Ureter (tissue), 1 donor: ENCODE results near the gene ZNF93. TPM values are rescaled to one million over a fixed set of nuclear protein-coding genes. Genes with fewer than 3 reads are reported as not detected.
A peak's percentile ranks its signal among the peaks of the same experiment; 100 is the strongest.
"Not testable (repeated sequence)": the region's sequence is repeated elsewhere in the genome, so short reads cannot be mapped to it uniquely, and the experiment has no call there.

Source experiments
- DNase-seq: peaks from one replicate; pipeline ENCODE4 v3.0.0-alpha.2; 2020; ENCODE audit warnings: low spot score
- total RNA-seq: library from RNA; stranded (reverse); gene quantifications from one replicate; pipeline ENCODE4 v1.2.4, GENCODE V29; 2023
- donor health status: DM: yes; HTN: yes; CAD: no.

Gene ZNF93
- total RNA-seq, 1 donor from 2014 or later = 11.4 TPM

GRCh38 chr19:19938449-19938848 is 37.7 kb downstream of the ZNF93 start:
- no peak for DNase-seq

DNA sequence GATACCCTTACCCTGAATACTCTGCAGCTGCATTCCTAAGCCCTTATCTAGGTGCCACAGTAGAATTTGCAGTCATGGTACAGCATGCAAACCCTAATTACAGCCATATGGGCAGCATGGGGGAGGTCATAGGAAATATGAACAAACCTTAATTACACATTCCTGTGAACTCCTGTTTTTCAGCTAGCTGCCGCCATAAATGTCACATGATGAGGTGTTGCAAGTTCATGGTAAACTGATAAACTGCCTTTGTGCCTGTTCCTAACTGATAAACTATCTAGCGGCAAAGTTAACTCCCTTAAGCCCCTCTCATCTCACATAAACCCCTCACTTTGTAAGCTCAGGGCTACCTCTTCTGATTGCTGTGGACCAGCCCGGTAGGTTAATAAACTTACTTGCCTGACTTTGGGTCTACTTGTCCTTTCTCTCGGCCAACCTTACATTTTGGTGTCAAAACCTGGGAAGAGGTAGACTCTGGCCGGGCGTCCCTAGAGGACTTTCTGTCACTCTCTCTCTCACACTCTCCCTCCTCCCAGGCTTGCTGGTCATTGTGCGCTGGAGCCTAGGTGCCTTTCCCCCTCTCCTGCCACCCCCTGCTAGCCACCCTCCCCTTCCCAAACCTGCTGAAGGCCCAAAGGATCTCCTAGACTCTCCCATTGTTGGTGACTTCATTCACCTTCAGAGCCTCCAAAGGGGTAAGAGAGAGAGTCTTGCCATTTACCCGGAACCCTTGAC is 43.3 kb downstream of the ZNF93 start:
- no peak for DNase-seq

DNA sequence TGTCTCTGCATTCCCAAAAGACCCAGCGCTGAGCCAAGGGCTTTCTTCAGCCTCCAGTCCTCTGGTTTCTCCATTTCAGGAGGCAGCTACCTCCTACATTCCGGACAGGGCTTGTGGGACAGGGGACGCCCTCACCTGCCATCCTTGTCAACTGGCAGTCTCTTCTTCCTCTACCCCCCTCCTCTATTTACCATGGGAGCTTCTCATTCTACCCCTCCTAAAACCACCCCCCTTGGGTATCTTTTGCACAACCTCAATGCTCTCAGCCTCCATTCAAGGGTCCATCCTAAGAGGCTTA is 43.8 kb downstream of the ZNF93 start:
- DNase-seq = no peak

DNA sequence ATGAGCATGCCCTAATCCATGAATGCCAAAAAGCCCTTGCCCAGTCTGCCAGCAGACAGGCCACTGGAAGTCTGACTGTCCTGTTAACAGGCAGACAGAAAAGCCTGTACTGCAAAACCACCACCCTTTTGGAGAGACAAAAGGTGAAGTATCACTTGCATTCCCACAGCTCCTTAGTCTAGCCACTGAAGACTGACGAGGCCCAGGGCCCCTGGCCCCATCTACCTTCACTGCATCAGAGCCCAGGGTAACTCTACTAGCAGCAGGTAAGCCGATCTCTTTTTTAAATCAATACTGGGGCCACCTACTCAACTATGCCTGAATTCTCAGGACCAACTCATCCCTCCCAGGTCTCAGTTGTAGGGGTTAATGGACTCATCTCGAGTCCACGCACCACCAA is 45.5 kb downstream of the ZNF93 start:
- no peak for DNase-seq

DNA sequence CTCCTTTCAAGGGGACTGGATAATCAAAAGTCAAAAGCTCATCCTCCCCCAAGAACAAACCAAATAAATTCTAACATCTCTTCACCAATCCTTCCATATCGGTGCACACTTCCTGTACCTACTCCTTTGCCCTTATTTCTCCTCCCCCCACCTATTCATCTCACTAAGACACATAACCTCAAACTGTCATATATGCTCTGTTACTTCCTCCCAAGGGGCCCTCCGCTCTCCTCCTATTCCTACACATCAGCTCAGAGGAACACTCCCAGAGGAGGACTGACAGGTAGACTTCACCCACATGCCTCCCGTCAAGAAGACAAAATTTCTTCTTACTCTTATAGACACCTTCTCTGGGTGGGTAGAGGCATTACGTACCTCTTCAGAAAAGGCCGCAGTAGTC is 48.1 kb downstream of the ZNF93 start:
- no peak for DNase-seq

DNA sequence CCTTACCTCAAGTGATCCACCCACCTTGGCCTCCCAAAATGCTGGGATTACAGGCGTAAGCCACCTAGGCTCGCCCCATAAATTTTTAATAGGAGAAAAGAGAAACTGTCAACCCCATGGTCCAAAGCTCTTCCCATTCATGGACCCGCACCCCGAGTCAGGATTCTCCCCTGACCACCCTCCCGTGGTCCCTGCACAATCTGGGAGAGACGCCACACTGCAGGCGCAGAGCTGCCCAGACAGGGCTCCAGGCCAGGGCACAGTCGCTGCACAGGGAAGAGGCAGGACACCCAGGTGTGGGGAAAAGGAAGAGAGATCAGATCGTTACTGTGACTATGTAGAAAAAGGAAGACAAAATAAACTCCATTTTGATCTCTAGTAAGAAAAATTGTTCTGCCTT is 54.5 kb downstream of the ZNF93 start:
- DNase-seq = no peak

GRCh38 chr19:19956434-19957075 is 55.8 kb downstream of the ZNF93 start:
- DNase-seq = no peak

DNA sequence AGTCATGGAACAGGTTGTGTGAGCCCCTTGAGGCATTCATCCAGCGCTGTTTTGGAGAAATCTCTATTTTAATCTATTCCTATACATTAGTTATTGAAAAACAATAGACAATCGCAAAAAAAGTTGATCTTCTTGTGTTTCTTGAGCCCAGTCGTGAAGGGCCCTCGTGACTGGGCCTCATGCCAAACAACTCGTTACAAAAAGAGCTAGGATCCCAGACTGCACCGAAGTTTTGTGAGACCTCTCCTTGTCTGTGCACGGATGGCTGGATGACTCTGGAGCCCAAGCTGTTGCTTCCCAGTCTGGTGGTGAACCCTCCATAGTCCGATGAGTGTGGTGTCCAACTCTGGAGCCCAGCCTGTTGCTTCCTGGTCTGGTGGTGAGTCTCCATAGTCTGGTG is 57.0 kb downstream of the ZNF93 start:
- DNase-seq = not testable (repeated sequence)

DNA sequence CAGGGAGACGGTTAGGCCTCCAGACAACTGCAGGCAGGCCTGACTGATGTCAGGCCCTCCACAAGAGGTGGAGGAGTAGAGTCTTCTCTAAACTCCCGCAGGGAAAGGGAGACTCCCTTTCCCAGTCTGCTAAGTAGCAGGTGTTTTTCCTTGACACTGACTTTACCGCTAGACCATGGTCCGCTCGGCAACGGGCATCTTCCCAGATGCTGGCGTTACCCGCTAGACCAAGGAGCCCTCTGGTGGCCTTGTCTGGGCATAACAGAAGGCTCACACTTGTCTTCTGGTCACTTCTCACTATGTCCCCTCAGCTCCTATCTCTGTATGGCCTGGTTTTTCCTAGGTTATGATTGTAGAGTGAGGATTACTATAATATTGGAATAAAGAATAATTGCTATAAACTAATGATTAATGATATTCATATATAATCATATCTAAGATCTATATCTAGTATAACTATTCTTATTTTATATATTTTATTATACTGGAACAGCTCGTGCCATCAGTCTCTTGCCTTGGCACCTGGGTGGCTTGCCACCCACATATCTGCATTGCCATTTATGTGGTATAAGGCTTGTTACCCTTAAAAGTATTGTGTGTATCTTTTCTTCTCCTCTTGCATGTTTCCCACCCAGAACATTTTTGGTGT is 58.5 kb downstream of the ZNF93 start:
- peak; percentile 80 for DNase-seq

GRCh38 chr19:19964416-19964815 is 63.7 kb downstream of the ZNF93 start:
- DNase-seq = no peak

- DNase-seq = not testable (repeated sequence)
These were observed 65.4 kb downstream of the ZNF93 start for GRCh38 chr19:19966126-19966525.

DNA sequence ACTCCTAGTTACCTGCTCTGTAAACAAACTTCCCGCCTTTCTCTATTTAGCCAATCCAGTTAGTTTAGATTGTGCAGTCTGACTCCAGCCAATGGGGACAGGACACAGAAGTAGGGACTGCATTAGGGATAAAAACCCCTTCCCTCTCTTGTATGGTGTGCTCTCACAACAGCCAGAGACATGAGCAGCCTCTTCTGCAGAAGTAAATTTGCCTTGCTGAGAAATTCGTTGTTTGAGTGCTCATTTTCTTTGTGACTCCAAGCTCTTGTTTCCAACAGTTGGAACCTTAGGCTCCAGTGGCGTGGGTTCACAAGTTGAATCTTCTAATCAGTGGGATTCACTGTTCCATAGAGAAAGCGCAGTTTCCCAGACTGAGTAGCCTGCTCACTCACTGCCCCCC is 66.1 kb downstream of the ZNF93 start:
- no peak for DNase-seq

Other genes starting within 250 kb of the ZNF93 start
- 74.9 TPM for gene ATP13A1, start 237.3 kb upstream of the ZNF93 start, total RNA-seq
- gene ZNF101, start 232.1 kb upstream of the ZNF93 start, total RNA-seq = 13.8 TPM
- 15.3 TPM for gene ZNF14, start 167.8 kb upstream of the ZNF93 start, total RNA-seq
- gene ZNF506, start 79.2 kb upstream of the ZNF93 start, total RNA-seq = 57.1 TPM
- 27.5 TPM for gene ZNF253, start 35.1 kb upstream of the ZNF93 start, total RNA-seq
- 26.2 TPM for gene ZNF682, start 138.6 kb downstream of the ZNF93 start, total RNA-seq
- 39.2 TPM for gene ZNF90, start 177.1 kb downstream of the ZNF93 start, total RNA-seq